Measurements from ENCODE around the gene SLC22A3.
"Not testable (repeated sequence)": the region's sequence is repeated elsewhere in the genome, so short reads cannot be mapped to it uniquely, and the experiment has no call there.

The SLC22A3 gene

DNA sequence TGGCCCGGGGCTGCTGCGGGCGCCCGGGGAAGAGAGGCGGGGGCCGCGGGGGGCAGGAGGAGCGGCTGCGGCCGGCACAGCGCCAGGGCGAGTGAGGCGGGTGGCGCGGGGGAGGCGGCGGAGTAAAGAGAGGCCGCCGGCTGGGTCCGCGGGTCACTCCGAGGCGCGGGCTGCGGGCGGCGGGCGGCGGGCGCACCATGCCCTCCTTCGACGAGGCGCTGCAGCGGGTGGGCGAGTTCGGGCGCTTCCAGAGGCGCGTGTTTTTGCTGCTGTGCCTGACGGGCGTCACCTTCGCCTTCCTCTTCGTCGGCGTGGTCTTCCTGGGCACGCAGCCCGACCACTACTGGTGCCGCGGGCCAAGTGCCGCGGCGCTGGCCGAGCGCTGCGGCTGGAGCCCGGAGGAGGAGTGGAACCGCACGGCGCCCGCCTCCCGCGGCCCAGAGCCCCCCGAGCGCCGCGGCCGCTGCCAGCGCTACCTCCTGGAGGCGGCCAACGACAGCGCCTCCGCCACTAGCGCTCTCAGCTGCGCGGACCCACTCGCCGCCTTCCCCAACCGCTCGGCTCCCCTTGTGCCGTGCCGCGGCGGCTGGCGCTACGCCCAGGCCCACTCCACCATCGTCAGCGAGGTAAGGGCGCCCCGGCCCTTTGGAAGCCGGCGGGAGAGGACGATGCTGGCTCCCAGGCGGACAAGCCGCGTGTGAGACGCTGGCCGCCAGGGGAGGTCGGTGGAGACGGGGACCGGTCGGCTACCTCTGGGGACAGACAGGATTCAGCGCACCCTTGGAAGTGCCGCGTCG is at the start of gene SLC22A3:
TSS of gene SLC22A3 (plus strand) at position 156 of the 797 bp plus-strand sequence. CDS start at position 198, 42 bp downstream.
- DNase-seq = no peak

DNA sequence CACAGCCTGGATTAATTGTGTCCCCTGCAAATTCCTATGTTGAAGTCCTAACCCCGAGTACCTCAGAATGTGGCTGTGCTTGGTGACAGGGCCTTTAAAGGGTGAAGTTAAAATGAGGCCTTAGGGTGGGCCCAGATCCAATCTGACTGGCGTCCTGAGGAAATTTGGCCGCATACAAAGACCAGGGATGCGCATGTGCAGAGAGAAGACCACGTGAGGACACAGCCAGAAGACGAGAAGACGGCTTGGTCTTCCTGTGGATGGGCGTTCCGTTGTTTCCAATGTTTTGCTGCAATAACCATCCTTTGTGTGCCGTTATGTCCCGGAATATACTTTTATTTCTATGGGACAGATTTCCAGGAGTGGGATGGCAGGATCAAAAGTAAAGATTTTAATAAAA is 48.6 kb upstream of the SLC22A3 start:
- no peak for DNase-seq

DNA sequence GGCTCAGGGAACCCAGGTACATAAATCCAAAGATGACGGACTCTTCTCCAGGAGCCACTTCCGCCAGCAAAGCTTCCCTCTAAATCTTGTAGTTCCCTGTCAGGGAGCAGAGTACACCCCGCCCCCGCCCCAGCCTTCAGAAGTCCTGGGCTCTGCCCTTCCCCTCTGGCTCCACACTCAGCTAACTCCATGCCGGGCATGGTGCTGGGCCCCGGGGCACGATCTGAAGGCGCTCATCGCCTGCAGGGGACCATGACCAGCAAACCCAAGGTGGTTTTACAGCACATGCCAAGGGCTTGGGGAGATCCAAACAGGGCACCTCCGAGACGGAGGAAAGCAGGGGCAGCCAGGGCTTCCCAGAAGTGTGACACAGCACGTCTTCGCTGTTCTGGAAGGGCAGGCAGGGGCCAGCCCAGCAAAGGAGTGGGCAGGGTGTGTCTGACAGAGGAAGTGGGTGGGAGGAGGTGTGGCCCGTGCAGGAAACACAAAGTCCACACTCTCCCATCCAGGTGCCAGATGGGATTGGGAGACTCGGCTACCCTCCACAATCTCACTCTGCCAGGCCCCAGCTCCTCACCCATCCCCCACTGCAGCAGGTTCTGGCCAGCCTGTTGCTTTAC is 48.0 kb upstream of the SLC22A3 start:
- DNase-seq = no peak

DNA sequence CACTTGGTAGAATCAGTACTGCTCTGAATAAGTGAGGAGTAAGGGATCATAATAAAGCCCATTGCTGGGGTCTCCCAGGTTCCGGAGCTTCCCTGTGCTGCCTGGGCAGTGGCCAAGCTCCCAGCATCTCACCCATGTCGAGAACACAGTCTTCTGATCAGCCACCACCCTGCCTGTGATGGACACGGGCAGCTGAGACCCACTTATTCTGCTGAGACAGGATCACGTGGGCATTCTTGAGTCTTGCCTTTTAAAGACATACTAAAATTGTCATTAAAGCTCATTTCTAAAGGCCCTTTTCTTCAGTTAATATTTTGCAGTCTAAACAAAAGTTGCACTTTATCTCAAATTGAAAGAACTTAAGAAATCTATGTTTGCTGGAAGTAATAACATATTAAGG is 46.8 kb upstream of the SLC22A3 start:
- no peak for DNase-seq

DNA sequence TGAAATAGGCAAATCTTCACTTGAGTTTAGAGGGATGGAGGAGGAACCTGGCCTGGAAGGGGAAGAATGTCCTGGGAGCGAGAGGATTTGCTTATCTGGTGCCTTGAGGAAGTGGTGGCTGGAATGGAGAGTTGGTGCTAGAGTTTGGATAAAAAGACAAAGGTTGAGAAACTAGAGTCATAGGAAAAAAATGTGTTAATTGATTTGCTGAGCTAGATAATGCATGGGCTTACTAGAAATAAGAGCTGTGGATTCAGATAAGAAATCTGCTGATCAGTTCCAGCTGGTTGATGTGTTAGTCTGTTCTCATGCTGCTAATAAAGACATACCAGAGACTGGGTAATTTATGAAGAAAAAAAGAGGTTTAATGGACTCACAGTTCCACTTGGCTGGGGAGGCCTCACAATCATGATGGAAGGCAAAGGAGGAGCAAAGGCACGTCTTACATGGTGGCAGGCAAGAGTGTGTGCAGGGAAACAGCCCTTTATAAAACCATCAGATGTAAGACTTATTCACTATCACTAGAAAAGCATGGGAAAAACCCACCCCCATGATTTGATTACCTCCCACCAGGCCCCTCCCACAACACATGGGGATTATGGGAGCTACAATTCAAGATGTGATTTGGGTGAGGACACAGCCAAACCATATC is 45.6 kb upstream of the SLC22A3 start:
- not testable (repeated sequence) for DNase-seq

DNA sequence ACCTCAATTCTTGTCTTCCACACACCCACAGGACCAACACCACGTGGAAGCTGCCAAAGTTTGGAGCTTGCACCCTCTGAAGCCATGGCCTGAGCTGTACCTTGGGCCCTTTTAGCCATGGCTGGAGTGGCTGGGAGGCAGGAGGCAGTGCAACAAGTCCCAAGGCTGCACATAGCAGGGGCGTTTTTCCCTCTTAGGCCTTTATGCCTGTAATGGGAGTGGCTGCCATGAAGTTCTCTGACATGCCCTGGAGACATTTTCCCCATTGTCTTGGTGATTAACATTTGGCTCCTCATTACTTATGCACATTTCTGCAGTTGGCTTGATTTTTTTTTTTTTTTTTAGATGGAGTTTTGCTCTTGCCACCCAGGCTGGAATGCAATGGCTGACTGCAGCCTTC is 44.4 kb upstream of the SLC22A3 start:
- no peak for DNase-seq

DNA sequence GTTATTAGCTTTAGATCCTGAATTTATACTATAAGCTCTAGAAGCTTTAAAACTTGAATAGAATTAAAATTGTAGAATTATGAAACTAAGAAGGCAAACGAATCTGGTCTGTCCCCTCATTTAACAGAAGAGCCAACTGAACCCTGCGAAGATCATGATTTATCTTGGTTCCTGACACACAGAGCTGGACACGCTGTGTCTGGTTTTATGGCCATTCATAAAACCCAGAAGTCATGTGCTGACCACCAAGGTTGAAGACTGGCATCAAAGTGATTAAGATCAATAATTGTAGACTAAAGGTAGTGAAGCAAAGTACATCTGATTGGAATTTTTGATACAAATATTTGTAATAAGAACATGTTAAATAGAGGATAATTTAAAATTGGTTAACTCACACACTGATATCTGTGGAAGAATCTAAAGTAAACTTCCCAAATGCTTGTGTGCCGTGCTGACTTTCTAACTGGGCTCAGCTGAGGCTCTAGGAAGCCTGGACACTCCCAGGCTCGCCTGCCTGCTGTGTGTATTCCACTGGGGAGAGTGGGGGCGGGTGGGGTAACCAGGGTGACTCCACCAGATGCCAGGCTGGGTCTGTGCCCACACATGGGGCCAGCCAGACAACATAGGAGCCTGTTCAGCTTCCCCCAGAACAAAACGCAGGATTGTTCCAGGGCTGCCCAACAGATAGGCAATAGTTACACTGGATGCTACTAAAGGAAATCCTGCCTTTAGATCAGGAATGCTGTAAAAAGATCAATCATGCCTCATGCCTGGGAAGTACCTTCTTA is 42.1 kb upstream of the SLC22A3 start:
- DNase-seq = no peak

DNA sequence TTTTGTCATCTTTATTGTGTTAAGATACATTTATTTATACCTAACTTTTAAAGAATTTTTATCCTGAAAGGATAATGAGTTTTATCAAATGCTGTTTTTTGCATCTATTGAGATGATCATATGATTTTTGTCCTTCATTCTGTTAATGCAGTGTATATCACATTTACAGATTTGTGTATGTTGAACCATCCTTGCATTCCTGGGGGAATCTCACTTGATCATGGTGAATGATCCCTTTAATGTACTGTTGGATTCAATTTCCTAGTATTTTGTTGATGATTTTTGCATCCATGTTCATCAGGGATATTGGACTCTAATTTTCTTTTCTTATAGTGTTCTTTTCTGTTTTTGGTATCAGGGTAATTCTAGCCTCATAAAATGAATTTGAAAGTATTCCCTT is 38.5 kb upstream of the SLC22A3 start:
- DNase-seq = no peak

- no peak for DNase-seq
These were observed 35.3 kb upstream of the SLC22A3 start for GRCh38 chr6:160312900-160313299.

DNA sequence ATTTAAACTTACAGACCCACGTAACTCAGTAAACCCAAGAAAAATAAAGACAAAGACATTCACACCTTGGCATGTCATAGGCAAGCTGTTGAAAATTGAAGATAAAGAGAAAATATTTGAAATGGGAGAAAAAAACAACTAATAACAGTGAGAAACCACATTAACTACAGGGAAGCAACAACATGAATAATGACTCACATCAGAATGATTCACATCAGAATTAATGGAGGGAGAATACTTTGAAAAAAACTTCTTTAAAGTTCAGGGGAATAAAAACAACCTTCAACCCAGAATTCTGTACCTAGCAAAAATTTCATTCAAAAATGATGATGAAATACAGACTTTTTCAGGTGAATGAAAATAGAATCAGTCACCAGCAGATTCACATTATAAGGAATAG is 32.9 kb upstream of the SLC22A3 start:
- no peak for DNase-seq

DNA sequence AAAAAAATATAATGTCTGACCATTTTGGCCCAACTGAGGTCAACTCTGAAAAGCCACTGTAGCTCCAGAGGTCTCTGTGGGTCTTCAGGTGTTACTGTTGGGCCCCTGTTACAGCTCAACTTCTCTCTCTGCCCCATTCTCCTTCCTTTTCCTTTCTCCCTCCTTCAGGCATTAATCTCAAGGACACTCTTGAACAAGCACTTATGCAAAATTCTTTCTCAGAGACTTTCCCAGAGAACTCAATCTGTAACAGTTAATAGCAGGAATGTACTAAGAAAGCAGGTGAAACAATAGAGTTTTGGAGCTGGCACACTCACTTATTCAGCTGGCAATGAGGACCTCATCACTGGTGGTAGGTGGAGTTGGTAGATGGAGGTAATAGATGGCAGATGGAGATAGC is 31.9 kb upstream of the SLC22A3 start:
- no peak for DNase-seq

- no peak for DNase-seq
These were observed 28.9 kb upstream of the SLC22A3 start for GRCh38 chr6:160319246-160319645.

DNA sequence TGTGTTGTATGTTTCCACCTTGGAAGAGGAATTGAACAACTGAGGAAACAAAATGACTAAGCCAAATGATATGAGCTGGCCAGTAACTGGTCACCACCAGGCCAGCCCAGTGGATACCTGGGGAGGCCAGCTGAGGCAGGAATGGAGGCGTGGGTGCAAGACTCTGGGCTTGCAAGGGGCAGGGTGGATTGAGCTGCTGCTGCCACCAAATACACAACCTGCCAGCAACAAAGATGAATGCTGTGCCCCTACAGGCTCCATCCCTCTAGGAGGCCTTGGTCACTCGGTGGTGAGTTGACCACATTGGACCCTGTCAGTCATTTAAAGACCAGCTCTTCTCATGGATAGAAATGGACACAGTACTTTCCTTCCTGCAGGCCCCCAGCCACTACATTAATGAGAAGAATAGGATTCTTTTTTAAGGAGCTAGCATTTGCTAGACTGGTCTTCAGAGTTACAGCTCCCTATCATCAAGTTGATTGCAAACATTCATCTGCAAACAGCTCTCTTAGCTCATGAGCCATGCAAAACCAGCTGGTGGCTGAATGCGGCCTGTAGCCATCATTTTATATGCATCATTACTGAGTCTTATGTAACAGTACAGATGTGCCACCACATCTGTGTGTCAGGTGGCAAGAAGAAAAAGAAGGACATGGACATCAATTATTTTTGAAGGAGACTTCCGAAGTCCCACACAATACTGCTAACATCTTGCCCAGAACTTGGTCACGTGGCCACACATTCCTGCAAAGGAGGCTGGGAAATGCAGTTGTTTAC is 26.3 kb upstream of the SLC22A3 start:
- no peak for DNase-seq

DNA sequence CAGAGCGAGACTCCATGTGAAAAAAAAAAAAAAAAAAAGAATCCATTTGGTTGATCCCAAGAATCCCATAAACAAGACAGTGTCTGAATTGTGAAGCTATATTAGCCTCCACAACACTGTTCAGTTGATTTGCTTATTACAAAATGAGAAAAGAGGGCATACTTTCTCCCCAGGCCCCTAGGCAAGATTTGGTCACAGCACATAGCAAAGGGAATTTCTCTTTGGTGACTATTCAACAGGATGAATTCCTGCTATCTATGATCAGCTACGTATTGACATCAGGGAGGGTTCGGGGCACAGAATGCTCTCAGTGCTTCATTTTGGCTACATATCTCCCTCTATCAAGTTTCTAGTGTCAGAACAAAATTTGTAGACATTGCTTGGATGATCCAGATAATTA is 20.2 kb upstream of the SLC22A3 start:
- no peak for DNase-seq

GRCh38 chr6:160328447-160328846 is 19.7 kb upstream of the SLC22A3 start:
- no peak for DNase-seq

DNA sequence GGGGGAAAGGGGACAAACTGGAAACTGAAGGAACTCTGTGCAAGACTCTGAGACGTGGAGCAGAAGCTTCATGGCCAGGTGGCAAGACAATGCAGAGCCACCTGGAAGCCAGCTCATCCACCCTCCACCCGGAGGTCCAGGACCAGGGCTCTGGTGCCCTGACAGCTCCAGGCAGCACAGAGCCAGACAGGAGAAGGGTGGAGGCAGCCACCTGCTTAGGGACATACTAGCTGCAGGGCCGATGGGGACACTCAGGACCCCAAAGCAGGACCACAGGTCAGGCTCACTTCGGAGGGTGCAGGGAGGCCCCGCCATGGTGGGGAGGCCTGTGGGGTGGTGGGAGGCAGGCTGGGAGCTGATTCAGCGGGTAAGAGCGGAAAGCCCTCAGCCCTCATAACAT is 19.0 kb upstream of the SLC22A3 start:
- DNase-seq = no peak

- DNase-seq = no peak
These were observed 17.6 kb upstream of the SLC22A3 start for GRCh38 chr6:160330619-160331018.

DNA sequence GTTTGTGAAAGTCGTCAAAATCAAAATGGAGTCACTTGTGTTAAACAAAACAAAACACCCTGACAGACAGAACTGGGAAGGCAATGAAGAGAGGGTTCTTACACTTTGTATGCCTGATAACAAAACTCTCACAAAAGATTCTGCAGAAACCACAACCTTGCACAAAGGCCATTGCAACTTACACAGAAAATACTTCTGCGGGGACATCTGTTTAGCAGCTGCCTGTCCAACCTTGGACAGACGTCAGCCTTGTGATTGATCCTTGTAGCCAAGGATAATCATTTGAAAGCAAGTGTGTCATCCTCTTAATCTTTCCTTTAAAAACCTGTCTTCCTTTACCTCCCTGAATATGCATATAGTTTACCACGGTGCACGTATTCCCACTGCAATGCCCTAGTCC is 17.0 kb upstream of the SLC22A3 start:
- DNase-seq = no peak

DNA sequence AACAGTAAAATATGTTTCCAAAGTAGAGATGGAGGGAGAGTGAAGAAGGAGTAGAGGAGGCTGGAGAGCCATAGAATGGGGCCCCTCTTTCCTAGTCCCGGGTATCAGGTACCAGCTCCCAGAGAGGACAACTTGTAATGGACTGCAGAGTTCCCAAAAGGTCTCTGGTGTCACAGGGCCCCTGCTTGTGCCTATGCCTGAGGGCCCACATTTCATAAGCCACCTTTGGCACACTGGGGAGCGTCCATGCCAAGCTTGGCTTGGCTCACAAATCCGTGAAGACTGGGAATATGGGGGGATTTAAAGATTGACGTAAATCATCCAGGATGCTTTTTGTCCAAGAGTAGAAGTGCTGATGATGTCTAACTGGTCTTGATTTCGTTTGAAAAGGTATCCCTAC is 16.4 kb upstream of the SLC22A3 start:
- no peak for DNase-seq

DNA sequence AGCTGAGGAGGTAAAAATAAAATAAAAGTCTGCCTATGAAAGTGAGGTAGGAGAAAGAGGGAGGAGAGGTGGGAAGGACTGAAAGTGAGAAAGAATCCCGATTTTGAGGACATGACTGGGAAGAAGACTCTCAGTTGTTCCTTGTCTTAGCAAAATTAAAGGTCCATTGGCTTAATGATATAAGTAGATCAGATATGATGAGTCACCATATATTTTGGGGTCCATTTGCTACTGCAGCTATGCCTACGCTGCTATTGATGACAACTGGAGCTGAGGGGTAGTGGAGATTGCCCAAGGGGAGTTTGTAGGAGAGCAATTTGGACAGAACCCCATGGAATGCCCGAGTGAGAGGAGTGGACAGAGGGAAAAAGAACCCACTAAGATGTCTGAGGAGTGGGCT is 15.1 kb upstream of the SLC22A3 start:
- DNase-seq = no peak

- no peak for DNase-seq
These were observed 14.3 kb upstream of the SLC22A3 start for GRCh38 chr6:160333841-160334240.

DNA sequence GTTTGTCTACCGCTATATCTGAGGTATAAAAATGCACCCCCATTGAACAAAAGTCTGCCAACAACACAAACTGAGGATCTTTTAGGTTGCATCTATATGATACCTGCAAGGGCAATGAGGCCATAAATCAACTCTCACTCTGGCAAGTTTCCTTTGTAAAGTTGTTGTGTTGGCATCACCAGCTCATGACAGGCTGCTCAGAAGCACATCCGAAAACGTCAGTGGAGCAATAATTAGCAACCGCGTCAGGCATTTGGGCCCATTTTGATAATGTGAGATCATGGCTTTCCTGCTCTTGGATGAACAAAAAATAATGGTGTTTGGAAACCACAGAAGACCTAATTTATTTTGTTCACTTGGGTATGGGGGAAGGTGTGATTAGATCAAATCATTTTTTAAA is 12.0 kb upstream of the SLC22A3 start:
- no peak for DNase-seq

DNA sequence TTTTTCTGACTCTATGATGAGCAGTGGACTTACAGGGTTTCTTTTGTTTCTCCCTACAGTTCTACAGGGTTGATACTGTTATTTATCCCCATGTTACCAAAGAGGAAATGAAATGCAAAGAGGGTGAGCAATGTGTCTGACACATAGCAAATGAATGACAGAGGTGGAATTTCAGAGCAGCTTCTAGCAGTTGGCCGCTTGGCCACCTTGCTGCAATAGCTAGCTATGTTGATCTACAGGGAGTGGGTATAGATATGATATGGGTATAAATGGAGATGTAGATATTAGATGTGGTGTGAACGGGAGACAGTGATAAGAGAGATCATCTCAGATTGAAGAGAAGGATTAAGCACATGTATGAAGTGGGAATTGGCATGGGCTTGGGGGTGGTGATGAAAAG is 10.9 kb upstream of the SLC22A3 start:
- DNase-seq = no peak
